Smooth muscle cell (in vitro differentiated cells): ENCODE data around the gene CYP19A1. TPM values are rescaled to one million over a fixed set of nuclear protein-coding genes. Genes with fewer than 3 reads are reported as not detected.

ENCODE experiments used
- DNase-seq: peaks from one replicate; lab custom pipeline; 2025; ENCODE audit not compliant: unreplicated experiment; lab: John Stamatoyannopoulos, UW
- H2AFZ ChIP-seq: fragments of 200-600 bp; sonication (generic); 2 replicates; pipeline ENCODE4 v1.6.0; 2016; ENCODE audit warnings: antibody characterized with exemption, low read depth, mild to moderate bottlenecking
- H3F3A ChIP-seq: fragments of 200-600 bp; sonication (generic); 2 replicates; pipeline ENCODE4 v1.6.0; 2017; ENCODE audit warnings: antibody characterized with exemption, low read depth
- H3K27ac ChIP-seq: fragments of 200-600 bp; sonication (generic); 2 replicates; pipeline ENCODE4 v1.5.1; 2016; ENCODE audit warnings: low read depth, mild to moderate bottlenecking
- H3K27me3 ChIP-seq: fragments of 200-600 bp; sonication (generic); 2 replicates; pipeline ENCODE4 v1.6.1; 2016; ENCODE audit warnings: low read depth, mild to moderate bottlenecking
- H3K36me3 ChIP-seq: fragments of 200-600 bp; sonication (generic); 2 replicates; pipeline ENCODE4 v1.5.1; 2016; ENCODE audit warnings: low read depth
- H3K4me1 ChIP-seq: fragments of 200-600 bp; sonication (generic); 2 replicates; pipeline ENCODE4 v1.5.1; 2016; ENCODE audit warnings: low read depth
- H3K4me2 ChIP-seq: fragments of 200-600 bp; sonication (generic); 2 replicates; pipeline ENCODE4 v1.6.0; 2016; ENCODE audit warnings: mild to moderate bottlenecking
- H3K4me3 ChIP-seq: fragments of 200-600 bp; sonication (generic); 2 replicates; pipeline ENCODE4 v1.5.1; 2016; ENCODE audit warnings: mild to moderate bottlenecking
- H3K79me2 ChIP-seq: fragments of 200-600 bp; sonication (generic); 2 replicates; pipeline ENCODE4 v1.6.0; 2016; ENCODE audit warnings: low read depth, mild to moderate bottlenecking
- H3K9ac ChIP-seq: fragments of 200-600 bp; sonication (generic); 2 replicates; pipeline ENCODE4 v1.6.0; 2016; ENCODE audit warnings: low read depth
- H3K9me3 ChIP-seq: fragments of 200-600 bp; sonication (generic); replicated peaks from 2 replicates; pipeline ENCODE4 v1.5.1; 2016; ENCODE audit warnings: low read depth
- H4K20me1 ChIP-seq: fragments of 200-600 bp; sonication (generic); 2 replicates; pipeline ENCODE4 v1.6.0; 2016; ENCODE audit warnings: low read depth
- CTCF ChIP-seq: fragments of 200-600 bp; sonication (generic); IDR thresholded peaks from 2 replicates; pipeline ENCODE4 v1.5.1; 2017; ENCODE audit warnings: borderline replicate concordance, mild to moderate bottlenecking, antibody characterized with exemption; ENCODE audit not compliant: insufficient read depth, poor library complexity, severe bottlenecking
- WGBS: methylation state at CpG from one replicate; pipeline ENCODE4 v1.1.7; 2016; ENCODE audit warnings: low lambda C conversion rate; 5-methylcytosine and 5-hydroxymethylcytosine counted together
- polyA plus RNA-seq: library from polyadenylated mRNA; unstranded; fragments of >200 nt; fragmentation: Nextera tagmentation; extraction: Ambion mirVana; gene quantifications from 2 replicates; pipeline ENCODE4 v1.2.1, GENCODE V29; 2016
- total RNA-seq: library from RNA; depleted of rRNA; stranded (reverse); fragments of >200 nt; gene quantifications from 2 replicates; pipeline ENCODE4 v1.2.3, GENCODE V29; 2014

CYP19A1 gene
- total and polyA plus RNA-seq, 2 experiments from 2014 or later = not detected

GRCh38 chr15:51374131-51374530 lies 35.7 kb upstream of the CYP19A1 start:
- no peak overlapping the region for H3K4me3 ChIP-seq
- no peak for TF ChIP-seq CTCF
- H3K27me3 ChIP-seq = no peaks in the 10 kb centered on the region
- peaks cover 5% of the 10 kb centered on the region for H3K4me1 ChIP-seq
- no peaks in the 10 kb centered on the region for H4K20me1 ChIP-seq
- no peaks in the 10 kb centered on the region for H3K9me3 ChIP-seq
- H2AFZ ChIP-seq = no peak overlapping the region
- H3K36me3 ChIP-seq = no peaks in the 10 kb centered on the region
- H3K9ac ChIP-seq = no peak overlapping the region
- H3F3A ChIP-seq = peaks cover 3% of the 10 kb centered on the region
- H3K27ac ChIP-seq = no peak overlapping the region
- H3K4me2 ChIP-seq = no peak overlapping the region
- no peak for DNase-seq
- no peaks in the 10 kb centered on the region for H3K79me2 ChIP-seq

- H3K4me2 ChIP-seq = no peak overlapping the region
- H3F3A ChIP-seq = peaks cover 13% of the 10 kb centered on the region
- H3K4me3 ChIP-seq = no peak overlapping the region
- no peaks in the 10 kb centered on the region for H4K20me1 ChIP-seq
- H3K27ac ChIP-seq = no peak overlapping the region
- no peaks in the 10 kb centered on the region for H3K27me3 ChIP-seq
- no peak overlapping the region for H3K9ac ChIP-seq
- no peaks in the 10 kb centered on the region for H3K9me3 ChIP-seq
- H2AFZ ChIP-seq = no peak overlapping the region
- H3K79me2 ChIP-seq = no peaks in the 10 kb centered on the region
- TF ChIP-seq CTCF = no peak
- peaks cover 21% of the 10 kb centered on the region for H3K4me1 ChIP-seq
- H3K36me3 ChIP-seq = no peaks in the 10 kb centered on the region
- no peak for DNase-seq
- 82% methylated on average over 1 of the region's 1 CpG for WGBS
These were observed 32.9 kb upstream of the CYP19A1 start for GRCh38 chr15:51371266-51371665.

- 95% methylated on average over 1 of the region's 1 CpG for WGBS
- H3K9me3 ChIP-seq = no peaks in the 10 kb centered on the region
- H2AFZ ChIP-seq = no peak overlapping the region
- H3K27me3 ChIP-seq = no peaks in the 10 kb centered on the region
- H3K4me2 ChIP-seq = peak overlapping the region; percentile 32
- peak overlapping the region; percentile 23 for H3K9ac ChIP-seq
- no peaks in the 10 kb centered on the region for H3K36me3 ChIP-seq
- H3K4me1 ChIP-seq = peaks cover 21% of the 10 kb centered on the region
- H3K27ac ChIP-seq = peak overlapping the region; percentile 90
- no peak for DNase-seq
- TF ChIP-seq CTCF = no peak
- H4K20me1 ChIP-seq = no peaks in the 10 kb centered on the region
- peaks cover 13% of the 10 kb centered on the region for H3F3A ChIP-seq
- H3K79me2 ChIP-seq = no peaks in the 10 kb centered on the region
- H3K4me3 ChIP-seq = no peak overlapping the region
These were observed 31.0 kb upstream of the CYP19A1 start for GRCh38 chr15:51369451-51369761.

- H3K4me2 ChIP-seq = peak overlapping the region; percentile 42
- peaks cover 21% of the 10 kb centered on the region for H3K4me1 ChIP-seq
- H3K27me3 ChIP-seq = no peaks in the 10 kb centered on the region
- peak overlapping the region; percentile 23 for H3K9ac ChIP-seq
- no peak for DNase-seq
- H4K20me1 ChIP-seq = no peaks in the 10 kb centered on the region
- no peaks in the 10 kb centered on the region for H3K36me3 ChIP-seq
- WGBS = 27% methylated on average over 3 of the region's 3 CpGs
- no peak for TF ChIP-seq CTCF
- H2AFZ ChIP-seq = no peak overlapping the region
- H3K9me3 ChIP-seq = no peaks in the 10 kb centered on the region
- peaks cover 13% of the 10 kb centered on the region for H3F3A ChIP-seq
- H3K27ac ChIP-seq = peak overlapping the region; percentile 90
- H3K4me3 ChIP-seq = no peak overlapping the region
- no peaks in the 10 kb centered on the region for H3K79me2 ChIP-seq
These were observed 30.5 kb upstream of the CYP19A1 start for GRCh38 chr15:51368751-51369450.
